ENCODE results near the gene CPEB2. TPM values are rescaled to one million over a fixed set of nuclear protein-coding genes. Genes with fewer than 3 reads are reported as not detected.

The CPEB2 gene
- total RNA-seq, 1 donor from 2014 or later = 38.7 TPM

GRCh38 chr4:15025693-15026092 lies 23.4 kb downstream of the CPEB2 start:
- DNase-seq (ENCODE audit: low spot score) = no peak
- no peak overlapping the region for H3K4me3 Mint-ChIP-seq (ENCODE audit: unreplicated experiment)
- H3K27me3 Mint-ChIP-seq (ENCODE audit: low read depth) = no peaks in the 10 kb centered on the region
- H3K9me3 Mint-ChIP-seq (ENCODE audit: low read depth) = no peaks in the 10 kb centered on the region
- H3K36me3 Mint-ChIP-seq (ENCODE audit: low read depth) = peaks cover 16% of the 10 kb centered on the region
- peaks cover 61% of the 10 kb centered on the region for H3K4me1 Mint-ChIP-seq (ENCODE audit: low read depth)
- H3K27ac Mint-ChIP-seq (ENCODE audit: unreplicated experiment) = peak overlapping the region; percentile 9
- TF ChIP-seq, protein P1, sequence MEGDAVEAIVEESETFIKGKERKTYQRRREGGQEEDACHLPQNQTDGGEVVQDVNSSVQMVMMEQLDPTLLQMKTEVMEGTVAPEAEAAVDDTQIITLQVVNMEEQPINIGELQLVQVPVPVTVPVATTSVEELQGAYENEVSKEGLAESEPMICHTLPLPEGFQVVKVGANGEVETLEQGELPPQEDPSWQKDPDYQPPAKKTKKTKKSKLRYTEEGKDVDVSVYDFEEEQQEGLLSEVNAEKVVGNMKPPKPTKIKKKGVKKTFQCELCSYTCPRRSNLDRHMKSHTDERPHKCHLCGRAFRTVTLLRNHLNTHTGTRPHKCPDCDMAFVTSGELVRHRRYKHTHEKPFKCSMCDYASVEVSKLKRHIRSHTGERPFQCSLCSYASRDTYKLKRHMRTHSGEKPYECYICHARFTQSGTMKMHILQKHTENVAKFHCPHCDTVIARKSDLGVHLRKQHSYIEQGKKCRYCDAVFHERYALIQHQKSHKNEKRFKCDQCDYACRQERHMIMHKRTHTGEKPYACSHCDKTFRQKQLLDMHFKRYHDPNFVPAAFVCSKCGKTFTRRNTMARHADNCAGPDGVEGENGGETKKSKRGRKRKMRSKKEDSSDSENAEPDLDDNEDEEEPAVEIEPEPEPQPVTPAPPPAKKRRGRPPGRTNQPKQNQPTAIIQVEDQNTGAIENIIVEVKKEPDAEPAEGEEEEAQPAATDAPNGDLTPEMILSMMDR (IDR thresholded peaks at IDR 0.05) = no peak

GRCh38 chr4:15027921-15028435 lies 25.7 kb downstream of the CPEB2 start:
- no peaks in the 10 kb centered on the region for H3K27me3 Mint-ChIP-seq (ENCODE audit: low read depth)
- no peak for DNase-seq (ENCODE audit: low spot score)
- H3K36me3 Mint-ChIP-seq (ENCODE audit: low read depth) = peaks cover 15% of the 10 kb centered on the region
- H3K9me3 Mint-ChIP-seq (ENCODE audit: low read depth) = no peaks in the 10 kb centered on the region
- TF ChIP-seq, protein P1 (IDR thresholded peaks at IDR 0.05) = no peak
- no peak overlapping the region for H3K4me3 Mint-ChIP-seq (ENCODE audit: unreplicated experiment)
- H3K27ac Mint-ChIP-seq (ENCODE audit: unreplicated experiment) = peak overlapping the region; percentile 17
- peaks cover 58% of the 10 kb centered on the region for H3K4me1 Mint-ChIP-seq (ENCODE audit: low read depth)

DNA sequence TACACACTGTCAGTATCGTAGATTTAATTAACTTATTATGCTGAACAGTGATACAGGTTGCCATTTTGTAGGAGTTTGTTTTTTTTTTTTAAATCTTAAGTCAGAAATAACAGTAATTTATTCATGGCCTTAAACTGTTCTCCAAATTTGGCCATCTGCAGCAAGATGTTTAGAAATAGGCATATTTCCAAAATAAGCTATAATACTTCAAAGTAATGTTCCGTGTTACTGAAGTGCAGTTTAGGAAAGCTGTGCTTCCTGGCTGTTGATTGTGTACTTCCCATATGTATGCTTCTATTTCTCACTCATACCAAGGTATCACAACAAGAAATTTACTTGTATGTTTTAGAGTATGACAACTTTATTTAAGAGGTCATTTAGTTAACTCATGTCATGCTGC lies 28.9 kb downstream of the CPEB2 start:
- H3K27me3 Mint-ChIP-seq (ENCODE audit: low read depth) = no peaks in the 10 kb centered on the region
- H3K4me1 Mint-ChIP-seq (ENCODE audit: low read depth) = peaks cover 66% of the 10 kb centered on the region
- H3K36me3 Mint-ChIP-seq (ENCODE audit: low read depth) = peaks cover 26% of the 10 kb centered on the region
- TF ChIP-seq, protein P1 (IDR thresholded peaks at IDR 0.05) = no peak
- H3K27ac Mint-ChIP-seq (ENCODE audit: unreplicated experiment) = peak overlapping the region; percentile 61
- DNase-seq (ENCODE audit: low spot score) = no peak
- H3K9me3 Mint-ChIP-seq (ENCODE audit: low read depth) = no peaks in the 10 kb centered on the region
- no peak overlapping the region for H3K4me3 Mint-ChIP-seq (ENCODE audit: unreplicated experiment)

- TF ChIP-seq, protein P1 (IDR thresholded peaks at IDR 0.05) = no peak
- Mint-ChIP-seq H3K36me3 (ENCODE audit: low read depth) (peaks cover 26% of the 10 kb centered on the region), H3K4me3 (ENCODE audit: unreplicated experiment) (no peak overlapping the region), H3K27me3 (ENCODE audit: low read depth) (no peaks in the 10 kb centered on the region), H3K27ac (ENCODE audit: unreplicated experiment) (peak overlapping the region; percentile 17), H3K9me3 (ENCODE audit: low read depth) (no peaks in the 10 kb centered on the region), H3K4me1 (ENCODE audit: low read depth) (peaks cover 71% of the 10 kb centered on the region)
- no peak for DNase-seq (ENCODE audit: low spot score)
Measured at GRCh38 chr4:15031993-15032675, 29.9 kb downstream of the CPEB2 start.

DNA sequence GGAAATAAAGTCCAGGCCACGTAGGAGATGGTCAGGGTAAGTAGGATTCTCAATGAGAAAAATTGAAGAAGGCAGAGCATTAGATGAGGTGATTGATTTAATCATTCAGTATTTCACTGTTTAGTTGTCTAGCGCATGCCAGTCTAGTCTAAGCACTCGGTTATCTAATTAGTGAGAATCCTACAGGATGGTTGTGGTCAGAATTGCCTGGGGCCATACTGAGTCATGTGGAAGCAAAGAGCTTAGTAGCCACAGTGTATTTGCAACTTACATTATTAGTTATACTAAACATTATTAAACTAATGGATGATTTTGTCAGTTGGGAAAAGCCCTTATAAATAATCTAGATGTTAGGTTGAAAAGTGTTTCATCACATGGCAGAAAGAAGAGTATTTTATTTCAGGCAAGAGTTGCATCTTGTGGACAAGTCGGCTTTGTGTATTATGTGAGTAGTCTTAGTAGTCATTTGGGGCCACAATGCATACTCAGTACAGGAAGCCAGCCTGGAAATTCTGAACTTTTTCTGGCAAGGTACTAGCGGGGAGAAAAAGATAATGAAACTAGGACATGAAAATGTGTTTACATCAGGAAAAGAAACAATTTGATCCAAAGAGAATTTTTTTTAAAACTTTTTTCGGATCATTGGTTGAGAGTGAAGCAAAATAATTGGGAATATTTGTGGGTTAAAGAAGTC lies 31.9 kb downstream of the CPEB2 start:
- TF ChIP-seq, protein P1 (IDR thresholded peaks at IDR 0.05) = no peak
- Mint-ChIP-seq H3K4me1 (ENCODE audit: low read depth) (peaks cover 76% of the 10 kb centered on the region), H3K36me3 (ENCODE audit: low read depth) (peaks cover 26% of the 10 kb centered on the region), H3K27me3 (ENCODE audit: low read depth) (no peaks in the 10 kb centered on the region), H3K27ac (ENCODE audit: unreplicated experiment) (peak overlapping the region; percentile 74), H3K9me3 (ENCODE audit: low read depth) (no peaks in the 10 kb centered on the region), H3K4me3 (ENCODE audit: unreplicated experiment) (no peak overlapping the region)
- no peak for DNase-seq (ENCODE audit: low spot score)
